ENCODE data around the gene SLC25A29. TPM values are rescaled to one million over a fixed set of nuclear protein-coding genes. Genes with fewer than 3 reads are reported as not detected.

SLC25A29 gene
- total RNA-seq, 1 experiment from 2014 or later: 50.5 TPM

DNA sequence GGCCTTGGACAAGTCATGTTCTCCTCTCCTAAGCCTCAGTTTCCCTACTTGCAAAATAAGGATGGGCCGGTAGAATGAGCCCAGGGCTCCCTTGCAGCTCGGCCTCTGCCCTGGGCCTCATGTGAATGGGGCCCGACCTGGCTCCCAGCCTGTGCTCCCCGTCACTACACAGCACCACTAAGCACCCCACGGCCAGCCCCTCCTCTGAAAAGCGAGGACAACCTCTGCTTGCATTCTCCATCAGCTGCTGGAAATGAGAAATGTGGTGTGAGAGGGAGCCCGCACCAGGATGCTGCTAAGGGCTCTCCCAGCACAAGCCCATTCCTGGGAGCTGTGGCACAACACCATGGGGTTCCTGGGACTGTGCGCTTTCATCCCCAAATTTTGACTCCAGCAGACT, 27.1 kb upstream of the SLC25A29 start:
- DNase-seq (ENCODE audit: low spot score): no peak
- in situ Hi-C loops (cut with HindIII; ENCODE audit: low sequenced_read_pairs): no loop called here

DNA sequence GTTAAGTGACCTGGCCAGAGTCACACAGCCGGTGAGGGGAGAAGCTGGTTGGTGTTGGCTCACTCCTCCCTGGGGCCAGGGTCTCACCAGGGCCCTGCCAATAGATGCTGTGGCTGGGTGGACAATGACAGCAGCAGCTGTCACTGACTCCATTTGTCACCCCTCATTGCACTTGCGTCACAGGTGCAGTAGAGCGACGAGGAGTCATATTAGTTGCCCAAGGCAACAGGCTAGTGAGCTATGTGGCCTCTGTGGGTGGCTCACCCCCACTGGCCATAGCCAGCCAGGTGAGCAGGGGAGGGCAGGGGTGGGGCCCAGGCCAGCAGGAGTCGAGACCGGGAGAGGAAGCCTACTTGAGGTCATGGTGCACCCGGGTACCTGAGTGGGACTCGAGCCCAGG, 26.6 kb upstream of the SLC25A29 start:
- in situ Hi-C loops (cut with HindIII; ENCODE audit: low sequenced_read_pairs): no loop called here
- DNase-seq (ENCODE audit: low spot score): no peak

DNA sequence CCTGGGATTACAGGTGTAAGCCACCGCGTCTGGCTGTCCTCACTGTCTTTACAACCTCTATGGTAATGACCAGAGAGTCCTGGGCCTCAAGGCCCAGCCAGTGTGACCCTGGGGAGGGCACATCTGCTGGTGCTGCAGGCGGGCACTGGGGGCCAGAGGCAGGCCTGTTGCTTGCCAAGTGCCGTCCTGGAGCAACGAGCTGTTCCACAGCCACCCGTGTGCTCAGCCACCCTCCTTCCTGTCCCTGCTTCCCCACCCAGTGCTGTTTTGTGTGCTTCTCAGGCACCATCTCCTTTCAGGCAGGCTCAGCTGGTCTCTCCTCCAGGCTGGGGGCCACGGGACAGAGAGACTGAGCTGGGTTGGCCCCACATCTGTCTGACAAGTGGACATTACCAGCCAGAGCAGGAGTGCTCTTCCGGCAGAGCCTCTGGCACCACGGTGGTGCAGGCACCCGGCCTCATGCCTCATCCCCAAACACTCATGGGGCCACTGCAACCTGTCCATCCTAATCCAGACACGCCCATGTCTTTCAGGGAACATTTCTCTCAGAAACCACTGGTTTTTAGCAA, 25.9 kb upstream of the SLC25A29 start:
- no peak for DNase-seq (ENCODE audit: low spot score)
- in situ Hi-C loops (cut with HindIII; ENCODE audit: low sequenced_read_pairs): no loop called here

- DNase-seq (ENCODE audit: low spot score): no peak
- in situ Hi-C loops (cut with HindIII; ENCODE audit: low sequenced_read_pairs): no loop called here
Observed at GRCh38 chr14:100330388-100330931, 24.2 kb upstream of the SLC25A29 start.

DNA sequence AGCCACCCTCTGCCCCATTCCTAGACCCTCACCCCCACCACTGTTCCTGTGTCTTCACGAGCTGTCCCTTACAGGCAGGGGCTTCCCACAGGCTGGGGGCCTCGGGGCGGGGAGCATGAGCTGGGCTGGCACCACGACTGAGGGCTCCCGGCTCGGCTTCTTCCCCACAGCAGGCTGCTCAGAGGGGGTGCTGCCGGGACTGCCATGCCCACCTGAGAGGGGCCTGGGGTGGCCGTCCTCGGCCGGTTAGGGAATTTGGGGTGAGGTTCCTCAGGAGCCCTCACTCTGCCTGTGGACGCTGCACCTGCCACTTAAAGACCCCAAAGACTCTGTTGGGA, 23.7 kb upstream of the SLC25A29 start:
- DNase-seq (ENCODE audit: low spot score): no peak
- in situ Hi-C loops (cut with HindIII; ENCODE audit: low sequenced_read_pairs): no loop called here

DNA sequence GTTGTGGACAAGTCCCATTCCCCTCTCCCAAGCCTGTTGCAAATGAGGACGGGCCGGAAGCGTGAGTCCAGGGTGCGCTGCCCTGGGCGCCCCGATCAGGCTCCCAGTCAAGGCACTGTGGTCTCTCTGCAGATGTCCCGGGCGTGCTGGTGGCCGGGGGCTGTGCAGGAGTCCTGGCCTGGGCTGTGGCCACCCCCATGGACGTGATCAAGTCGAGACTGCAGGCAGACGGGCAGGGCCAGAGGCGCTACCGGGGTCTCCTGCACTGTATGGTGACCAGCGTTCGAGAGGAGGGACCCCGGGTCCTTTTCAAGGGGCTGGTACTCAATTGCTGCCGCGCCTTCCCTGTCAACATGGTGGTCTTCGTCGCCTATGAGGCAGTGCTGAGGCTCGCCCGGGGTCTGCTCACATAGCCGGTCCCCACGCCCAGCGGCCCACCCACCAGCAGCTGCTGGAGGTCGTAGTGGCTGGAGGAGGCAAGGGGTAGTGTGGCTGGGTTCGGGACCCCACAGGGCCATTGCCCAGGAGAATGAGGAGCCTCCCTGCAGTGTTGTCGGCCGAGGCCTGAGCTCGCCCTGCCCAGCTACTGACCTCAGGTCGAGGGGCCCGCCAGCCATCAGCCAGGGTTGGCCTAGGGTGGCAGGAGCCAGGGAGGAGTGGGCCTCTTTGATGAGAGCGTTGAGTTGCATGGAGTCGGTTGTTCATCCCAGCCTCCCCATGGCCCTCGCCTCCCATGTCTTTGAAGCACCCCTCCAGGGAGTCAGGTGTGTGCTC, 23.2 kb upstream of the SLC25A29 start:
- DNase-seq (ENCODE audit: low spot score): no peak
- in situ Hi-C loops (cut with HindIII; ENCODE audit: low sequenced_read_pairs): no loop called here

DNA sequence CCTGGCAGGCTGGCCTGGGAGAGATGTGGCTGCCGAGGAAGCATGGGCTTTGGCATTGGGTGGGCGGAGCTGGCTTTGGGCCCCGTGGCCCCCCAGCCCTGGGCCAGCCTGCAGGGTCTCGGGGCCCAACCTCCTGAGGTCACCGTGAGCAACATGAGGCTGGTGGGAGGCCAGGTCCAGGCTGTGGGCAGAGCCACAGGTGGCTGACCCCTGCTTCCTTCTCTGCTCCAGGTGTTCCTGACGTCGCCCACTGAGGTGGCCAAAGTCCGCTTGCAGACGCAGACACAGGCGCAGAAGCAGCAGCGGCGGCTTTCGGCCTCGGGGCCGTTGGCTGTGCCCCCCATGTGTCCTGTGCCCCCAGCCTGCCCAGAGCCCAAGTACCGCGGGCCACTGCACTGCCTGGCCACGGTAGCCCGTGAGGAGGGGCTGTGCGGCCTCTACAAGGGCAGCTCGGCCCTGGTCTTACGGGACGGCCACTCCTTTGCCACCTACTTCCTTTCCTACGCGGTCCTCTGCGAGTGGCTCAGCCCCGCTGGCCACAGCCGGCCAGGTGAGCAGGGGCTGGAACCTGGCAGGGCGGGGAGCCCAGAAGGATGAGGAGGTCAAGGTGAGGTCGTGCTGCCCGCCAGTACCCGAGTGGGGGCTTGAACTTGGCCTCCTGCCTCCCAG, 22.4 kb upstream of the SLC25A29 start:
- DNase-seq (ENCODE audit: low spot score): no peak
- in situ Hi-C loops (cut with HindIII; ENCODE audit: low sequenced_read_pairs): no loop called here

DNA sequence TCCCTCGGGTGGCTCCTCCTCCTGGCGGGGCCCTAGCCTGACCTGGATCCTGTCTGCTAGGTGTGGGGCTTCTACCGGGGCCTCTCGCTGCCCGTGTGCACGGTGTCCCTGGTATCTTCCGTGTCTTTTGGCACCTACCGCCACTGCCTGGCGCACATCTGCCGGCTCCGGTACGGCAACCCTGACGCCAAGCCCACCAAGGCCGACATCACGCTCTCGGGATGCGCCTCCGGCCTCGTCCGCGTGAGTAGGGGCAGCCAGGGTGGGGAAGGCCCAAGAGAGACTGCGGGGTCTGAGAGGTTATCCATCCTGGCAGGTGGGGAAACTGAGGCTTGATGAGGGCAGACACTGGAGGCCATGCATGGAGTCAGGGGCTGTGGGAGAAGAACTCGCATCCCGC, 20.9 kb upstream of the SLC25A29 start:
- in situ Hi-C loops (cut with HindIII; ENCODE audit: low sequenced_read_pairs): no loop called here
- no peak for DNase-seq (ENCODE audit: low spot score)

- in situ Hi-C loops (cut with HindIII; ENCODE audit: low sequenced_read_pairs): no loop called here
- no peak for DNase-seq (ENCODE audit: low spot score)
Observed at GRCh38 chr14:100325958-100326357, 19.7 kb upstream of the SLC25A29 start.

DNA sequence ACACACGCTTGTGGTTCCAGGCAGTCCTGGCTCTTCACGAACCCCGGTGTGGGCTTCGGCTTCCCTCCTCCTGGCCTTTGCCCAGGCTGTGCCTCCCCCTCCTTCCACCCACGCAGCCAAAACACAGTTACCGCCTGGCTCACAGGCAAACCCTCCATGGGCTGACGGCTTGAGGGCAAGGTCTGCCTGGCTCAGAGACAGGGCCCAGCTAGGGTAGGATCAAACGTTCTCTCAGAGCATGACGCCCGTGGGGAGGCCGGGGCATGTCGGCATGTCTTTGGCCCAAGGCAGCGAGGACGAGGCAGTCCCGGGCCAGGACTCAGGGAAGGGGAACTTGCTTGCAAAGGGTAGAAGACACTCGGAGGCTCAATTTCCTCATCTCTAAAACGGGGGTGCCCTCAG, 19.0 kb upstream of the SLC25A29 start:
- no peak for DNase-seq (ENCODE audit: low spot score)
- in situ Hi-C loops (cut with HindIII; ENCODE audit: low sequenced_read_pairs): no loop called here

DNA sequence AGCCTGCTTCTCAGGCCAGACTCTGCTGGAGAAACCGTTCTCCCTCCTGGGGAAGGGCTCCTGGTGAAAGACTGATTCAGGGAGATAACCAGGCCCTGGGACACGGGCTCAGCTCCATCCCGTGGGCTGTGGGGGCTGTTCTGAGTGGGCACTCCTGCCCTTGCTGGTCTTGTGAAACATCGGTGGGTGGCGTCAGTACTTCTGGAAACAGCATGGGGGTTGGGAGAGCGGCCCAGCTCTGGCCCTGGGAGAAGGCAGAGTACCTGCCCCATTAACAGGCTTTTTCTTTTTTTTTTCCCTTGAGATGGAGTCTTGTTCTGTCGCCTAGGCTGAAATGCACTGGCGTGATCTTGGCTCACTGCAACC, 17.7 kb upstream of the SLC25A29 start:
- in situ Hi-C loops (cut with HindIII; ENCODE audit: low sequenced_read_pairs): no loop called here
- DNase-seq (ENCODE audit: low spot score): no peak

GRCh38 chr14:100323121-100323941, 17.1 kb upstream of the SLC25A29 start, which contains the start of gene SLC25A47:
SLC25A47 (plus strand) TSS chr14:100323339; CDS start chr14:100323415, 76 bp downstream.
- DNase-seq (ENCODE audit: low spot score): no peak
- in situ Hi-C loops (cut with HindIII; ENCODE audit: low sequenced_read_pairs): no loop called here

DNA sequence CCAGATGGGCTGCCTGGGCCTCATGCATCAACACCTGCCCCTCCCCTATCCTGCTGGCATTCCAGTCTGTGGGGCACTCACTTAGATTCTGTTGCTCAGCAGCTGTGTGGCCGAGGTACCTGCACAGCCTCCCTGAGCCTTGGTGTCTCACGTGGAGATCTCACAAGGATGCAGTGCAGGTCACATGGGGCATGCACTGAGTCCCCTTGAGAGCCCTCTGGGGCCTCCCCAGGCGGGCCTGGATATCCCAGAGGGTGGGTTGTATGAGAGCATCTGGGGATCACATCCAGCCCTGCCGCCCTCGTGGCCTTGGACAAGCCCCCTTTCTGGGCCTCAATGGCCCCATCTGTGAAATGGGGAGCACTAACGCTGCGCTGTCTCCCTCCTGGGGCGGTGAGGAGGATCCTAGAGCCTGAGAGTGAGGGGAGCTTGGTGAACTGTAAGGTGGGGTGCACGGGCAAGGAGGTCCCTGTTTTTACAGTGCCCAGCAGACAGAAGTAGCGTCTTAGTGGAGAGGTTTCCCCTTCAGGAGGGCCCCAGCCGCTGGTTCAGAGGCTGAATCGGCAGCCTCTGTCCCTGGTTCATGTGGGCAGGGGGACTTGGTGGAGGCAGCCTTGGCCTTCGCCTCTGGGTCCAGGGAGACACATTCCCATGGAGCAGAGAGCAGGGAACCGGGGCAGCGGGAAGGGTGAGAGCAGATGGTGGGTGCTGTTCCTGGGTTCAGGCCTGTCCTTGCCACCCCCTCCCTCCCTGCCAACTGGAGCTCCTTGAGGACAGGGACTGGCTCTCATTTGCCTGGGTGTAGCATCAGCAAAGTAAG, 16.1 kb upstream of the SLC25A29 start:
- DNase-seq (ENCODE audit: low spot score): no peak
- in situ Hi-C loops (cut with HindIII; ENCODE audit: low sequenced_read_pairs): no loop called here

- in situ Hi-C loops (cut with HindIII; ENCODE audit: low sequenced_read_pairs): no loop called here
- DNase-seq (ENCODE audit: low spot score): no peak
Observed at GRCh38 chr14:100321473-100322137, 15.4 kb upstream of the SLC25A29 start.

- DNase-seq (ENCODE audit: low spot score): no peak
- in situ Hi-C loops (cut with HindIII; ENCODE audit: low sequenced_read_pairs): no loop called here
Observed at GRCh38 chr14:100320157-100320856, 14.1 kb upstream of the SLC25A29 start.

DNA sequence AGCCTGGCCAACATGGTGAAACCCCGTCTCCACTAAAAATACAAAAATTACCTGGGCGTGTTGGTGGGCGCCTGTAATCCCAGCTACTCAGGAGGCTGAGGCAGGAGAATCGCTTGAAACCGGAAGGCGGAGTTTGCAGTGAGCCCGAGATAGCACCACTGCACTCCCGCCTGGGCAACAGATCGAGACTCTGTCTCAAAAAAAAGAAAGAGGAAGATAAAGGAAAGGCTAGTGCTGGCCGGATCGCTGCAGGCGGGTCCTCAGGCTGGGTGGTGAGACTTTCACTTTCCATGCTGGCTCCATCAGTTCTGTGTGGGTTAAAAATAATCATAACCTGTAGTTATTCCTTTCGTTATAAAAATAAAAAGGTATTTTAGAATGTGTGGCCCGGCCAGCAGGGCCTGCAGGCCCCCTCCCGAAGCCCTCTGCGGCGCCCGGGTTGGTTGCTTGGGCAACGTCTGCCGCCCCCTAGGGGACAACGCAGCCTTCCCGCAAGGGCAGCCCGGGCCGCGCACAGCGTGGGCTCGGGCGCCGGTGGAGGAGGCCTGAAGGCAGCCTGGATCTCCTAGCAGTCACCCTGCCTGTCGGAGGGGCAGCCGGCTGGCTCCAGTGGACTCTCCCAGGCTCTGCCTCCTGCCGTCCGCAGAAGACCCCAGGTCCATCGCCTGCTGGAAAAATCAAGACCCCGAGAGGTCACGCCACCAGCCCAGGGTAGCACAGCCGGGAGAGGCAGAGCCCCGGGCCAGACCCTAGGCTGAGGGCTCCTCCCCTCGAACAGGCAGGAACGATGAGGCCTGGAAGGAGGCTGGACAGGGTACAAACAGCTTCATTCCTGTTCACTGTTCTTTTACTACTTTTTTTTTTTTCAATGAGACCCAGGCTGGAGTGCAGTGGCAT, 11.9 kb upstream of the SLC25A29 start:
- no peak for DNase-seq (ENCODE audit: low spot score)
- in situ Hi-C loops (cut with HindIII; ENCODE audit: low sequenced_read_pairs): no loop called here

DNA sequence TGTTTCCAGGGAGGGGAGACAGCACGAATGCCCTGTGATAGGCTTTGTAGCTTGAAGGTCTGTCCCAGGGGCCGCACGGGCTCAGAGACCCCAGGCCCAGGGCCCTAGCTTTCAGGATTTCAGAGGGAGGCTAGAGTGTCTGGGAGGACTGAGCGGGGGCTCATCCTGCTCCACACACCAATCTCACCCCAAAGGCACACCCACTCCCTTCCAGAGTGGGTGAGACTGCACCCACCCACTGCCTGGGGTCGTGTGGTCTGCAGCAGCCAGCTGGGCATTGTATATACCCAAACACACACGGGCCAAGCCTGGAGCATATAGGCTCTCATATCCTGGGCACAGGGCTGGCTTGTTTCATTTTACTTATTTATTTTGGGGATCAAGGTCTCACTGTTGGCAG, 11.1 kb upstream of the SLC25A29 start:
- in situ Hi-C loops (cut with HindIII; ENCODE audit: low sequenced_read_pairs): no loop called here
- no peak for DNase-seq (ENCODE audit: low spot score)
